Right lobe of liver (tissue), 6 donors: ENCODE results near the gene HMOX2. TPM values are rescaled to one million over a fixed set of nuclear protein-coding genes. Genes with fewer than 3 reads are reported as not detected.

Source experiments
- ATAC-seq, 4 donors: fragments of 200-7000 bp; cut with Tn5 transposase; one replicate each; pipeline ENCODE4 v1.9.1; 2020; ENCODE audit warnings: mild to moderate bottlenecking in 4 of 4, moderate library complexity in 4 of 4
- DNase-seq, 3 donors: peaks; one replicate each; pipeline ENCODE4 v3.0.0-alpha.2; 2020
- H3K27ac ChIP-seq, 3 donors: fragments of 200-600 bp; one replicate each; pipeline ENCODE4 v1.8.0; 2022
- H3K27me3 ChIP-seq, 2 donors: fragments of 200-600 bp; one replicate each; pipeline ENCODE4 v1.8.0; 2022
- H3K36me3 ChIP-seq, 4 donors: fragments of 200-600 bp; sonication (generic) in 1 of 4; one replicate each; pipeline versions ENCODE4 v1.5.1 to v1.8.0; 2017 to 2022; ENCODE audit warnings: control low read depth in 1 of 4
- H3K4me1 ChIP-seq, 4 donors: fragments of 200-600 bp; sonication (generic) in 1 of 4; one replicate each; pipeline versions ENCODE4 v1.5.1 to v1.8.0; 2017 to 2022; ENCODE audit warnings: control low read depth in 1 of 4
- H3K4me3 ChIP-seq, 3 donors: fragments of 200-600 bp; one replicate each; pipeline ENCODE4 v1.8.0; 2022
- H3K9me3 ChIP-seq, 4 donors: fragments of 200-600 bp; sonication (generic) in 1 of 4; one replicate each; pipeline versions ENCODE4 v1.5.1 to v1.8.0; 2017 to 2022; ENCODE audit warnings: control low read depth in 1 of 4
- POLR2A ChIP-seq: fragments of 450-650 bp; IDR thresholded peaks from one replicate; pipeline ENCODE4 v1.6.1; 2017; ENCODE audit warnings: antibody characterized with exemption, mild to moderate bottlenecking
- WGBS: methylation state at CpG from one replicate; pipeline ENCODE4 v1.1.6; 2018; ENCODE audit warnings: low coverage, low lambda C conversion rate; ENCODE audit not compliant: insufficient coverage; ENCODE audit errors: missing lambda C conversion rate; 5-methylcytosine and 5-hydroxymethylcytosine counted together
- intact Hi-C, 2 donors: fragments of 100-400 bp; cut with DNase I; formaldehyde crosslinking; loops; one replicate each; pipeline versions ENCODE4 v1.11.2 to v1.14.1; 2022
- total RNA-seq, 6 experiments: library from RNA; depleted of rRNA in 2 of 6; stranded (reverse); fragments of >200 nt in 2 of 6; fragmentation: NEBNext Ultra II Directional in 3 of 6; extraction: Animal tissue kit (Norgen Biotek cat#: 25700) in 3 of 6; gene quantifications; one replicate each; pipeline versions ENCODE4 v1.1.0 to v1.2.4, GENCODE V29; 2016 to 2023
- TF ChIP-seq, protein P1 (sequence below), 4 donors: fragments of 200-600 bp in 3 of 4; fragments of 450-650 bp in 1 of 4; IDR thresholded peaks; one replicate each; pipeline versions ENCODE4 v1.5.1 to v1.8.0; 2016 to 2022; ENCODE audit warnings: antibody characterized with exemption in 4 of 4, mild to moderate bottlenecking in 2 of 4
- donor health status: DM: no; HTN: yes; CAD: no.
- donor health status: DM: no; HTN: no; CAD: no.
- donor health status: DM: no; HTN: no; CAD: no.
- donor health status: DM: no; HTN: yes; CAD: no.
- donor health status: DM: no; HTN: yes; CAD: no.

The HMOX2 gene
- total RNA-seq, 6 experiments from 2014 or later = 39.7 to 74.7 (median 55.4) TPM

DNA sequence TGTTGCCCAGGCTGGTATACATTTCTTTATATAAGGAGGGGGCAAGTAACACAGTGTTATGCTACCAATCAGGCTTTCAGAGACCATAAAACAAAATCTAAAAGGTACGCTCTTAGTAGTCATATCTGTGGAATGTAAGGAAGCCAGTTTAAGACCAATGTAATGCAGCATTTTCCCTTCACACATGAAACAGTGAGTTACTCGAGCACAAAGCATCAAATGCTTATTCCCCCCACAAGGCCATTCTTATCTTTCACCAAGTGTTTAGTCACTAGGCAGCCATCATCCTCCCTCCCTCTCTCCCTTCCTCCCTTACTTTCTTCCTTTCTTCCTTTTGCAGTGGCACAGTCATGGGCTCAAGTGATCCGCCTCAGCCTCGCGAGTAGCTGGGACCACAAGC lies 12.8 kb downstream of the HMOX2 start:
- Histone ChIP-seq H3K27me3 (no peaks in the 10 kb centered on the region), H3K4me1 (peaks cover 0 to 48% (median 22%) of the 10 kb centered on the region in 4 donors), H3K27ac (peak overlapping the region; percentile 22 to 71 (median 47)), H3K9me3 (no peaks in the 10 kb centered on the region), H3K4me3 (no peak overlapping the region), H3K36me3 (peaks cover 0 to 11% (median 3%) of the 10 kb centered on the region in 4 donors)
- WGBS = 89% methylated on average over 5 of the region's 5 CpGs
- ATAC-seq (no peak), DNase-seq (no peak)
- intact Hi-C loops = no loop called here
- TF ChIP-seq, protein P1, sequence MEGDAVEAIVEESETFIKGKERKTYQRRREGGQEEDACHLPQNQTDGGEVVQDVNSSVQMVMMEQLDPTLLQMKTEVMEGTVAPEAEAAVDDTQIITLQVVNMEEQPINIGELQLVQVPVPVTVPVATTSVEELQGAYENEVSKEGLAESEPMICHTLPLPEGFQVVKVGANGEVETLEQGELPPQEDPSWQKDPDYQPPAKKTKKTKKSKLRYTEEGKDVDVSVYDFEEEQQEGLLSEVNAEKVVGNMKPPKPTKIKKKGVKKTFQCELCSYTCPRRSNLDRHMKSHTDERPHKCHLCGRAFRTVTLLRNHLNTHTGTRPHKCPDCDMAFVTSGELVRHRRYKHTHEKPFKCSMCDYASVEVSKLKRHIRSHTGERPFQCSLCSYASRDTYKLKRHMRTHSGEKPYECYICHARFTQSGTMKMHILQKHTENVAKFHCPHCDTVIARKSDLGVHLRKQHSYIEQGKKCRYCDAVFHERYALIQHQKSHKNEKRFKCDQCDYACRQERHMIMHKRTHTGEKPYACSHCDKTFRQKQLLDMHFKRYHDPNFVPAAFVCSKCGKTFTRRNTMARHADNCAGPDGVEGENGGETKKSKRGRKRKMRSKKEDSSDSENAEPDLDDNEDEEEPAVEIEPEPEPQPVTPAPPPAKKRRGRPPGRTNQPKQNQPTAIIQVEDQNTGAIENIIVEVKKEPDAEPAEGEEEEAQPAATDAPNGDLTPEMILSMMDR (IDR thresholded peaks at IDR 0.05) = no peak
- TF ChIP-seq POLR2A = no peak

DNA sequence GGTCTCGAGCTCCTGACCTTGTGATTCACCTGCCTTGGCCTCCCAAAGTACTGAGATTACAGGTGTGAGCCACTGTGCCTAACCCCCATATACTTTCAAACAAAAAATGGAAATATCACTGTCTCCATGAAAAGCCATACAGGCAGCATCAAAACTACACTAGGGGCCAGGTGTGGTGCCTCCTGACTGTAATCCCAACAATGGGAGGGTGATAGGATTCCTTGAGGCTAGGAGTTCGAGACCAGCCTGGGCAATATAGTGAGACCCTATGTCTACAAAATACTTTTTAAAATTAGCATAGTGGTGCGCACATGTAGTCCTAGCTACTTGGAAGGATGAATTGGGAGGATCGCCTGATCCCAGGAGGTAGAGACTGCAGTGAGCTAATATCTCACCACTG lies 15.7 kb downstream of the HMOX2 start:
- ATAC-seq = no peak
- peaks cover 0 to 6% (median 3%) of the 10 kb centered on the region in 4 donors for H3K36me3 ChIP-seq
- no peak for TF ChIP-seq POLR2A
- TF ChIP-seq, protein P1 (IDR thresholded peaks at IDR 0.05) = no peak
- no peaks in the 10 kb centered on the region for H3K9me3 ChIP-seq
- H3K4me3 ChIP-seq = no peak overlapping the region
- no peak overlapping the region for H3K27ac ChIP-seq
- H3K4me1 ChIP-seq = peaks cover 0 to 32% (median 13%) of the 10 kb centered on the region in 4 donors
- 98% methylated on average over 4 of the region's 4 CpGs for WGBS
- intact Hi-C loops = no loop called here
- no peak for DNase-seq
- no peaks in the 10 kb centered on the region for H3K27me3 ChIP-seq

DNA sequence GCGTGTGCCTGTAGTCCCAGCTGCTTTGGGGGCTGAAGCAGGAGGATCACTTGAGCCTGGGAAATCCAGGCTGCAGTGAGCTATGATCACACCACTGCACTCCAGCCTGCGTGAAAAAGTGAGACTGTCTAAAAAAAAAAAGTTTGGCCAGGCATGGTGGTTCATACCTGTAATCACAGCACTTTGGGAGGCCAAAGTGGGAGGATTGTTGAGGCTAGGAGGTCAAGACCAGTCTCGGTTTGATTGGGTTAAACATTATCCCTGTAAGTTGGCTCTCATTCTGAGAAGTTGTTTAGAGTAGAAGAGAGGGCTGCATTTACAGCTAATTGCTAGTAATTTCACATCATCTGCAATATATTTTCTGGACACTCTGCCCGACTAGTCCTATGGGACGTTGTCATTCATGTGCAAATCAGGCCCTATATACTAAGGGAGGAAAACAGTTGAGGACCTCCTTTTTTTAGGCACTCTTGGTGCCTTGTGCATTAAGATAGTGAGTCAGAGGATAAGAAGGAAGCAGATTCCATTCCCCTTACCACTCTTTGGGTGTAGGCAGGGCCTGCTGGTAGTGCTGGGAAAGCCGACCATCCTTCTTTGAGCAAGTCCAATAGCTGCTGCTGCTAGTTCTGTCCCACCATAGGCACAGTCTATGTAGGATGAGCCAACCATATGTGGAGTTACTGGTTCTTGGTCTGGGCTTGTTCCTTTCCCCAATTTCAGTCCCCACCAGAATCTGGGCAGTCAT lies 18.7 kb downstream of the HMOX2 start:
- Histone ChIP-seq H3K4me3 (no peak overlapping the region), H3K27ac (no peak overlapping the region), H3K36me3 (peaks cover 0 to 7% (median 3%) of the 10 kb centered on the region in 4 donors), H3K4me1 (peaks cover 0 to 2% (median 0%) of the 10 kb centered on the region in 4 donors), H3K9me3 (no peaks in the 10 kb centered on the region), H3K27me3 (no peaks in the 10 kb centered on the region)
- WGBS = 77% methylated on average over 6 of the region's 6 CpGs
- ATAC-seq (no peak), DNase-seq (no peak)
- intact Hi-C loops = no loop called here
- TF ChIP-seq, protein P1 (IDR thresholded peaks at IDR 0.05) = no peak
- no peak for TF ChIP-seq POLR2A

DNA sequence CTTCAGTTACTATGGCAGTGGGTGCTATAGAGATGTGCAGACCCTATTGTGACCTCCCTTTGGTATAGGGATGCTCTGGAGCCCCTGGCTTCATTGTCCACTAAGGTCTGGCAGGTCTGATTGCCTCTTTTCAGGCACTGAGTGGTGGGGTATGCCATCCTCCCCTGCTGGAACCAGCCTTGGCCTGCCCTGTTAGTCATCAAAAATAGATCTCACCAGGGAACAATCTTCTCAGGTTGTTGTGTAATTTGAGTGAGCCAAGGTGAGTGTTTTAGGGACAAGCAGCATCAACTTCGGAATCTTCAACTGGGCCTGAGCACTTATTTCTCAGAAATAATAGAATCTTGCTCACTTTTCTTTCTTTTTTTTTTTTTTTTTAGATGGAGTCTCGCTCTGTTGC lies 19.6 kb downstream of the HMOX2 start:
- Histone ChIP-seq H3K36me3 (peaks cover 0 to 7% (median 3%) of the 10 kb centered on the region in 4 donors), H3K9me3 (no peaks in the 10 kb centered on the region), H3K4me3 (no peak overlapping the region), H3K4me1 (peaks cover 0 to 9% (median 6%) of the 10 kb centered on the region in 4 donors), H3K27me3 (no peaks in the 10 kb centered on the region), H3K27ac (no peak overlapping the region)
- TF ChIP-seq, protein P1 (IDR thresholded peaks at IDR 0.05) = no peak
- no peak for TF ChIP-seq POLR2A
- ATAC-seq (no peak), DNase-seq (no peak)
- WGBS = 92% methylated on average over 2 of the region's 2 CpGs
- intact Hi-C loops = no loop called here
